ENCODE data around the gene RACK1. TPM values are rescaled to one million over a fixed set of nuclear protein-coding genes. Genes with fewer than 3 reads are reported as not detected.

The RACK1 gene
- total and polyA plus RNA-seq, 2 of the 4 experiments (the other 2 are of a cell fraction): 4,263 to 9,350 TPM

- H3K4me1 ChIP-seq (ENCODE audit: control insufficient read depth, insufficient read depth, low read length): no peaks in the 10 kb centered on the region
- no CpG with 5 or more reads among the region's 3 CpGs for WGBS, 2 experiments (ENCODE audit: extremely low coverage in 2 of 2, insufficient read length in 1 of 2)
- no peak overlapping the region for H3K14ac ChIP-seq (replicated peaks; ENCODE audit: low read depth, low read length)
- ChIA-PET CTCF (interaction anchor here (0.5 kb wide), 1 partner anchor 551 kb away, joined by 3 read pairs; no protein-coding TSS in a partner anchor), POLR2A (ENCODE audit: unreplicated experiment) (no interaction called here)
- H4K5ac ChIP-seq (ENCODE audit: low read depth, low read length): no peak overlapping the region
- H3K4me2 ChIP-seq (ENCODE audit: low read depth, low read length): no peak overlapping the region
- no peak overlapping the region for H2BK5ac ChIP-seq (ENCODE audit: low read depth, low read length, poor library complexity, severe bottlenecking)
- H3K4me3 ChIP-seq (ENCODE audit: insufficient read depth, low read depth, low read length): no peak overlapping the region
- no peak overlapping the region for H3K9ac ChIP-seq (ENCODE audit: low read depth, low read length)
- no peak overlapping the region for H3K23ac ChIP-seq (ENCODE audit: low read depth, low read length)
- TF ChIP-seq POLR2A (IDR thresholded peaks at IDR 0.05; ENCODE audit: low read depth, low read length): no peak
- no peak for TF ChIP-seq CEBPB (IDR thresholded peaks at IDR 0.05; ENCODE audit: low read depth, low read length)
- no peak for TF ChIP-seq SMC3 (IDR thresholded peaks at IDR 0.05; ENCODE audit: low read depth, low read length)
- TF ChIP-seq BHLHE40 (IDR thresholded peaks at IDR 0.05; ENCODE audit: low read depth, low read length): no peak
- no peak for TF ChIP-seq MAZ (IDR thresholded peaks at IDR 0.05; ENCODE audit: borderline replicate concordance, low read depth, low read length)
- no peak for TF ChIP-seq MXI1 (IDR thresholded peaks at IDR 0.05; ENCODE audit: borderline replicate concordance, low read depth, low read length)
- no peak for TF ChIP-seq CHD1 (IDR thresholded peaks at IDR 0.05; ENCODE audit: low read depth, low read length)
- no peak for TF ChIP-seq ELK1 (IDR thresholded peaks at IDR 0.05; ENCODE audit: borderline replicate concordance, low read depth, low read length)
- no peak for TF ChIP-seq CTCF (conservative IDR thresholded peaks at IDR 0.05; ENCODE audit: low read depth, low read length)
- TF ChIP-seq NFE2L2 (IDR thresholded peaks at IDR 0.05; ENCODE audit: low read depth, low read length): no peak
- no peak for TF ChIP-seq RAD21 (IDR thresholded peaks at IDR 0.05; ENCODE audit: low read length)
- no peak for TF ChIP-seq MAFK (IDR thresholded peaks at IDR 0.05; ENCODE audit: low read depth, low read length)
- TF ChIP-seq FOS (IDR thresholded peaks at IDR 0.05; ENCODE audit: low read depth, low read length): no peak
- TF ChIP-seq RFX5 (IDR thresholded peaks at IDR 0.05; ENCODE audit: low read depth, low read length): no peak
- TF ChIP-seq RCOR1 (IDR thresholded peaks at IDR 0.05; ENCODE audit: insufficient replicate concordance, low read length): no peak
- no peak for TF ChIP-seq USF2 (IDR thresholded peaks at IDR 0.05; ENCODE audit: low read depth, low read length)
- no peak for DNase-seq
- H2BK20ac ChIP-seq (ENCODE audit: low read depth, low read length): no peak overlapping the region
- dilution Hi-C loops (cut with HindIII; ENCODE audit: low sequenced_read_pairs, unreplicated experiment) (no loop called here), intact Hi-C loops (cut with micrococcal nuclease) (no loop called here), in situ Hi-C loops (cut with MboI; ENCODE audit: low sequenced_read_pairs) (no loop called here)
- H3K36me3 ChIP-seq (ENCODE audit: control insufficient read depth, insufficient read depth, low read length): 0 out of 2 replicates have a peak, but pooled peaks cover 1% of the 10 kb centered on the region
- H2AFZ ChIP-seq (replicated peaks; ENCODE audit: low read length, poor library complexity): no peak overlapping the region
- no peaks in the 10 kb centered on the region for H3K79me1 ChIP-seq (ENCODE audit: low read depth in 1 of 2, low read length in 2 of 2)
- H3K56ac ChIP-seq (ENCODE audit: extremely low read depth, insufficient read depth, low read length): no peak overlapping the region
- H3K18ac ChIP-seq (ENCODE audit: low read depth, low read length): no peak overlapping the region
- no peak overlapping the region for H3K27ac ChIP-seq (ENCODE audit: insufficient read depth, low read length)
- no peak for ATAC-seq (ENCODE audit: low read depth)
- H3K9me1 ChIP-seq (ENCODE audit: insufficient read depth, low read length): no peaks in the 10 kb centered on the region
- no peak overlapping the region for H2BK15ac ChIP-seq (ENCODE audit: low read depth, low read length)
- H3K27me3 ChIP-seq (ENCODE audit: control insufficient read depth, insufficient read depth, low read length): no peaks in the 10 kb centered on the region
- no TSS peak for BruUV-seq (replicated peaks)
- no peak overlapping the region for H4K91ac ChIP-seq (ENCODE audit: insufficient read depth, low read depth, low read length)
- H2AK5ac ChIP-seq (ENCODE audit: low read depth, low read length): no peak overlapping the region
- no peak overlapping the region for H4K8ac ChIP-seq (ENCODE audit: low read depth in 2 of 2, low read length in 2 of 2)
- H3K4ac ChIP-seq (ENCODE audit: low read depth, low read length): no peak overlapping the region
- H4K20me1 ChIP-seq (ENCODE audit: insufficient read depth, low read length): no peaks in the 10 kb centered on the region
- no peaks in the 10 kb centered on the region for H3K9me3 ChIP-seq (ENCODE audit: control insufficient read depth, insufficient read depth, low read length)
- H2AK9ac ChIP-seq (replicated peaks; ENCODE audit: low read depth, low read length, poor library complexity): no peak overlapping the region
- H2BK120ac ChIP-seq (ENCODE audit: low read depth, low read length): no peak overlapping the region
Measured at GRCh38 chr5:181271081-181271480, 27.4 kb upstream of the RACK1 start.
